ENCODE data around the gene ITGB1BP1.

ITGB1BP1 gene

GRCh38 chr2:9355716-9356115 lies 67.6 kb downstream of the ITGB1BP1 start:
- TF ChIP-seq CTCF (IDR thresholded peaks at IDR 0.05; ENCODE audit: insufficient read depth, missing control alignments), result no peak
- FAIRE-seq (no peak), DNase-seq (ENCODE audit: insufficient read length, low spot score) (no peak)

GRCh38 chr2:9355270-9355669 lies 68.1 kb downstream of the ITGB1BP1 start:
- DNase-seq (ENCODE audit: insufficient read length, low spot score) (no peak), FAIRE-seq (no peak)
- no peak for TF ChIP-seq CTCF (IDR thresholded peaks at IDR 0.05; ENCODE audit: insufficient read depth, missing control alignments)

GRCh38 chr2:9354318-9354717 lies 69.0 kb downstream of the ITGB1BP1 start:
- no peak for TF ChIP-seq CTCF (IDR thresholded peaks at IDR 0.05; ENCODE audit: insufficient read depth, missing control alignments)
- FAIRE-seq (no peak), DNase-seq (ENCODE audit: insufficient read length, low spot score) (no peak)

Data from D721Med (cell line).